ENCODE measurements around the gene SPATS2L. TPM values are rescaled to one million over a fixed set of nuclear protein-coding genes. Genes with fewer than 3 reads are reported as not detected.

The SPATS2L gene
- total RNA-seq, 4 donors from 2014 or later = 60.7 to 81.3 (median 61.3) TPM

- intact Hi-C loops (cut with DNase I; ENCODE audit: low total_unique reads) = no loop called here
- peak in 1 of 2 donors; percentile 58 for TF ChIP-seq POLR2A (IDR thresholded peaks at IDR 0.05)
- peak in 1 of 3 donors; percentile 44 for TF ChIP-seq CTCF (IDR thresholded peaks at IDR 0.05)
- H3K4me3 ChIP-seq (ENCODE audit: low read depth, poor library complexity, severe bottlenecking) = peak within 1 kb of the TSS; percentile 79
- peak; percentile 89 to 98 for DNase-seq (ENCODE audit: low spot score in 2 of 2)
- WGBS, 2 donors = 0 to 1% methylated on average over 14 to 20 of the region's 78 CpGs
Observed at GRCh38 chr2:200509612-200510433, 203.3 kb downstream of the SPATS2L start, which contains the start of gene KCTD18. TSS of gene KCTD18 (minus strand) at chr2:200510068. CDS start at chr2:200507016, 3,052 bp downstream.

GRCh38 chr2:200515155-200515554 lies 208.7 kb downstream of the SPATS2L start:
- intact Hi-C loops (cut with DNase I; ENCODE audit: low total_unique reads) = no loop called here
- H3K4me3 ChIP-seq (ENCODE audit: low read depth, poor library complexity, severe bottlenecking) = no peak overlapping the region
- no peak for DNase-seq (ENCODE audit: low spot score in 2 of 2)
- TF ChIP-seq CTCF (IDR thresholded peaks at IDR 0.05) (no peak), POLR2A (IDR thresholded peaks at IDR 0.05) (no peak)
- 24 to 36% methylated on average over 1 of the region's 1 CpG for WGBS, 2 donors

GRCh38 chr2:200523158-200523557 lies 216.7 kb downstream of the SPATS2L start:
- TF ChIP-seq CTCF (IDR thresholded peaks at IDR 0.05) (no peak), POLR2A (IDR thresholded peaks at IDR 0.05) (no peak)
- intact Hi-C loops (cut with DNase I; ENCODE audit: low total_unique reads) = no loop called here
- no peak overlapping the region for H3K4me3 ChIP-seq (ENCODE audit: low read depth, poor library complexity, severe bottlenecking)
- 54 to 68% methylated on average over 3 of the region's 3 CpGs for WGBS, 2 donors
- no peak for DNase-seq (ENCODE audit: low spot score in 2 of 2)

GRCh38 chr2:200523604-200524003 lies 217.1 kb downstream of the SPATS2L start:
- TF ChIP-seq POLR2A (IDR thresholded peaks at IDR 0.05) = no peak
- DNase-seq (ENCODE audit: low spot score in 2 of 2) = no peak
- 70 to 83% methylated on average over 2 of the region's 2 CpGs for WGBS, 2 donors
- H3K4me3 ChIP-seq (ENCODE audit: low read depth, poor library complexity, severe bottlenecking) = no peak overlapping the region
- intact Hi-C loops (cut with DNase I; ENCODE audit: low total_unique reads) = no loop called here

- 81 to 86% methylated on average over 2 of the region's 2 CpGs for WGBS, 2 donors
- DNase-seq (ENCODE audit: low spot score in 2 of 2) = no peak
- intact Hi-C loops (cut with DNase I; ENCODE audit: low total_unique reads) = no loop called here
- TF ChIP-seq POLR2A (IDR thresholded peaks at IDR 0.05) (no peak), CTCF (IDR thresholded peaks at IDR 0.05) (no peak)
- H3K4me3 ChIP-seq (ENCODE audit: low read depth, poor library complexity, severe bottlenecking) = no peak overlapping the region
Observed at GRCh38 chr2:200525066-200525465, 218.6 kb downstream of the SPATS2L start.

GRCh38 chr2:200525551-200525881 lies 219.0 kb downstream of the SPATS2L start:
- WGBS, 2 donors = 15 to 25% methylated on average over 7 of the region's 7 CpGs

More at GRCh38 chr2:200525551-200525881, 219.0 kb downstream of the SPATS2L start:
- H3K4me3 ChIP-seq (ENCODE audit: low read depth, poor library complexity, severe bottlenecking) = peak overlapping the region; percentile 60
- TF ChIP-seq POLR2A (IDR thresholded peaks at IDR 0.05) = no peak
- no peak for TF ChIP-seq CTCF (IDR thresholded peaks at IDR 0.05)
- intact Hi-C loops (cut with DNase I; ENCODE audit: low total_unique reads) = no loop called here
- DNase-seq (ENCODE audit: low spot score in 2 of 2) = no peak

Measured in lower leg skin (tissue), 4 donors.